AG20443 (cell line): Measurements from ENCODE around the gene TSPAN18.
"Not testable (repeated sequence)": the region's sequence is repeated elsewhere in the genome, so short reads cannot be mapped to it uniquely, and the experiment has no call there.

Source experiments
- DNase-seq: peaks from one replicate; pipeline ENCODE4 v3.0.0; 2012; ENCODE audit warnings: low spot score, mixed read lengths

TSPAN18 gene

GRCh38 chr11:44868455-44869421, 142.0 kb downstream of the TSPAN18 start:
- no peak for DNase-seq

GRCh38 chr11:44870181-44870580, 143.4 kb downstream of the TSPAN18 start:
- DNase-seq = no peak

GRCh38 chr11:44870615-44871176, 143.9 kb downstream of the TSPAN18 start:
- no peak for DNase-seq

- not testable (repeated sequence) for DNase-seq
These were observed 144.9 kb downstream of the TSPAN18 start for GRCh38 chr11:44871682-44872081.

- no peak for DNase-seq
These were observed 145.8 kb downstream of the TSPAN18 start for GRCh38 chr11:44872556-44872955.

- DNase-seq = no peak
These were observed 146.8 kb downstream of the TSPAN18 start for GRCh38 chr11:44873537-44873936.

- no peak for DNase-seq
These were observed 147.5 kb downstream of the TSPAN18 start for GRCh38 chr11:44874284-44874683.

GRCh38 chr11:44875037-44875436, 148.3 kb downstream of the TSPAN18 start:
- no peak for DNase-seq

- DNase-seq = no peak
These were observed 149.5 kb downstream of the TSPAN18 start for GRCh38 chr11:44876194-44876723.

GRCh38 chr11:44876906-44877305, 150.1 kb downstream of the TSPAN18 start:
- DNase-seq = no peak

- peak; percentile 40 for DNase-seq
These were observed 151.1 kb downstream of the TSPAN18 start for GRCh38 chr11:44877571-44878497.

- no peak for DNase-seq
These were observed 151.9 kb downstream of the TSPAN18 start for GRCh38 chr11:44878711-44879110.

GRCh38 chr11:44879432-44879831, 152.7 kb downstream of the TSPAN18 start:
- DNase-seq = no peak

- DNase-seq = no peak
These were observed 153.7 kb downstream of the TSPAN18 start for GRCh38 chr11:44880511-44880910.

GRCh38 chr11:44880953-44881352, 154.2 kb downstream of the TSPAN18 start:
- DNase-seq = no peak

- DNase-seq = no peak
These were observed 156.5 kb downstream of the TSPAN18 start for GRCh38 chr11:44883277-44883676.

- no peak for DNase-seq
These were observed 157.3 kb downstream of the TSPAN18 start for GRCh38 chr11:44884056-44884455.

- DNase-seq = no peak
These were observed 158.5 kb downstream of the TSPAN18 start for GRCh38 chr11:44885065-44885810.

- no peak for DNase-seq
These were observed 159.4 kb downstream of the TSPAN18 start for GRCh38 chr11:44885919-44886789.

- DNase-seq = peak; percentile 88
These were observed 160.0 kb downstream of the TSPAN18 start for GRCh38 chr11:44886790-44887140.
